Parathyroid adenoma (tissue), 2 donors: Measurements from ENCODE around the gene RAP2C.

Experiments
- H2AFZ ChIP-seq: fragments of 300-600 bp; sonication (generic); one replicate; pipeline ENCODE4 v1.7.0; 2017; ENCODE audit warnings: antibody characterized with exemption, mild to moderate bottlenecking
- H3K27ac ChIP-seq: fragments of 300-600 bp; sonication (generic); one replicate; pipeline ENCODE4 v1.7.0; 2017
- H3K27me3 ChIP-seq: fragments of 300-600 bp; sonication (generic); one replicate; pipeline ENCODE4 v1.7.0; 2017; ENCODE audit warnings: low read length; ENCODE audit not compliant: control insufficient read depth, insufficient read depth
- H3K36me3 ChIP-seq: fragments of 300-600 bp; sonication (generic); one replicate; pipeline ENCODE4 v1.7.0; 2017; ENCODE audit warnings: low read length; ENCODE audit not compliant: control insufficient read depth, insufficient read depth
- H3K4me1 ChIP-seq: fragments of 300-600 bp; sonication (generic); one replicate; pipeline ENCODE4 v1.7.0; 2017; ENCODE audit warnings: control low read depth
- H3K4me2 ChIP-seq: fragments of 300-600 bp; sonication (generic); one replicate; pipeline ENCODE4 v1.7.0; 2017; ENCODE audit warnings: low read length
- H3K4me3 ChIP-seq: fragments of 300-600 bp; sonication (generic); one replicate; pipeline ENCODE4 v1.7.0; 2017; ENCODE audit warnings: low read depth, low read length
- H3K79me2 ChIP-seq: fragments of 300-600 bp; sonication (generic); one replicate; pipeline ENCODE4 v1.7.0; 2017; ENCODE audit warnings: control low read depth
- H3K9ac ChIP-seq: fragments of 300-600 bp; sonication (generic); one replicate; pipeline ENCODE4 v1.7.0; 2017; ENCODE audit warnings: mild to moderate bottlenecking
- H3K9me3 ChIP-seq: fragments of 300-600 bp; sonication (generic); one replicate; pipeline ENCODE4 v1.7.0; 2017; ENCODE audit warnings: low read length; ENCODE audit not compliant: control insufficient read depth
- CTCF ChIP-seq: fragments of 300-600 bp; sonication (generic); IDR thresholded peaks from one replicate; pipeline ENCODE4 v1.7.0; 2017; ENCODE audit warnings: antibody characterized with exemption, mild to moderate bottlenecking
- donor health status: primary hyperparathyroidism.

RAP2C gene

GRCh38 chrX:132181364-132181763, 37.9 kb downstream of the RAP2C start:
- no peaks in the 10 kb centered on the region for H3K79me2 ChIP-seq
- no peak overlapping the region for H3K4me2 ChIP-seq
- no peaks in the 10 kb centered on the region for H3K9me3 ChIP-seq
- H3K4me3 ChIP-seq, result no peak overlapping the region
- no peaks in the 10 kb centered on the region for H3K36me3 ChIP-seq
- no peak overlapping the region for H3K9ac ChIP-seq
- H3K27me3 ChIP-seq, result no peaks in the 10 kb centered on the region
- no peak overlapping the region for H3K27ac ChIP-seq
- no peak for TF ChIP-seq CTCF
- peaks cover 3% of the 10 kb centered on the region for H3K4me1 ChIP-seq
- peak overlapping the region; percentile 42 for H2AFZ ChIP-seq

DNA sequence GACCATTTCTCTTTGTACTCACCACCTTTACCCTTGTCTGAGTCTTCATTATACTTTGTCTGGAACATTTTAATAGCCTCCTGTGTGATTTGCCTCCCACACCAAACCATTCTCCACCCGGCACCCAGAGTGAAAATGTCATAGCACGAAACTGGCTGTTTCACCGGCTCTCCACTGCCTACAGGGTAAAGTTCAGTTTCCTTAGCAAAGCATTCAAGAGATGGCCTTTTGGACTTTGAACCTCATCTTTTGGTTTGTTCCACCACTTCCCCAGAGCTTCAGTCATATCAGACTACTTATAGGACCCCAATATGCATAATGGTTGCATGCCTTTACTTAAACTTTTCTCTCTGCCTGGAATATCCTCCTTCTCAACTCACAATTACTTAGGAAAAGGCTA, 38.3 kb downstream of the RAP2C start:
- no peak for TF ChIP-seq CTCF
- Histone ChIP-seq H2AFZ (peak overlapping the region; percentile 42), H3K4me2 (no peak overlapping the region), H3K27me3 (no peaks in the 10 kb centered on the region), H3K4me3 (no peak overlapping the region), H3K27ac (no peak overlapping the region), H3K36me3 (no peaks in the 10 kb centered on the region), H3K9me3 (no peaks in the 10 kb centered on the region), H3K79me2 (no peaks in the 10 kb centered on the region), H3K4me1 (peaks cover 3% of the 10 kb centered on the region), H3K9ac (no peak overlapping the region)

DNA sequence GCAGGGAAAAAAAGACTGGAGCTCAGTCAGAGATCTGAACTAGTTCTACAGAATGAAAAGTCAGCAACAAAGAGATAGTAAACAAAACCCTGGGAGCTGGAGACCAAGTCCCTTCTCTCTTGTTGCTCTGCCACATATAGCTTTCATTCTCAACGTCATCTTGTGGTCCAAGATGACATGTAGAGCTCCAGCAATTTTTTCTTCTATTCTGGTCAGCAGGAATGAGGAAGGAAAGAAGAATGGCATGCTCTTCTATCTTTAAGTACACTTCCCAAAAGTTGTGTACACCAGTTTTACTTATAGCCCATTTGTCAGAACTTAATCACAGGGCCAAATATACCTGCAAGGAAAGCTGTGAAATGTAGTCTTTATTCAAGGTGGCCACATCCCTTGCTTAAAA, 45.6 kb downstream of the RAP2C start:
- H3K4me1 ChIP-seq, result peaks cover 29% of the 10 kb centered on the region
- TF ChIP-seq CTCF, result no peak
- H3K36me3 ChIP-seq, result no peaks in the 10 kb centered on the region
- no peaks in the 10 kb centered on the region for H3K27me3 ChIP-seq
- H3K4me3 ChIP-seq, result no peak overlapping the region
- no peak overlapping the region for H3K9ac ChIP-seq
- H2AFZ ChIP-seq, result no peak overlapping the region
- H3K9me3 ChIP-seq, result no peaks in the 10 kb centered on the region
- H3K4me2 ChIP-seq, result no peak overlapping the region
- no peak overlapping the region for H3K27ac ChIP-seq
- no peaks in the 10 kb centered on the region for H3K79me2 ChIP-seq

- H3K27ac ChIP-seq, result peak overlapping the region; percentile 57
- TF ChIP-seq CTCF, result no peak
- no peaks in the 10 kb centered on the region for H3K9me3 ChIP-seq
- H2AFZ ChIP-seq, result no peak overlapping the region
- no peaks in the 10 kb centered on the region for H3K27me3 ChIP-seq
- no peaks in the 10 kb centered on the region for H3K79me2 ChIP-seq
- peaks cover 29% of the 10 kb centered on the region for H3K4me1 ChIP-seq
- H3K9ac ChIP-seq, result no peak overlapping the region
- H3K36me3 ChIP-seq, result no peaks in the 10 kb centered on the region
- no peak overlapping the region for H3K4me2 ChIP-seq
- no peak overlapping the region for H3K4me3 ChIP-seq
Measured at GRCh38 chrX:132171881-132172280, 47.4 kb downstream of the RAP2C start.

- no peak overlapping the region for H3K9ac ChIP-seq
- H3K79me2 ChIP-seq, result no peaks in the 10 kb centered on the region
- H3K27ac ChIP-seq, result peak overlapping the region; percentile 57
- H3K4me1 ChIP-seq, result peaks cover 29% of the 10 kb centered on the region
- no peaks in the 10 kb centered on the region for H3K9me3 ChIP-seq
- no peak overlapping the region for H3K4me3 ChIP-seq
- H2AFZ ChIP-seq, result no peak overlapping the region
- no peaks in the 10 kb centered on the region for H3K27me3 ChIP-seq
- peak; percentile 40 for TF ChIP-seq CTCF
- H3K36me3 ChIP-seq, result no peaks in the 10 kb centered on the region
- no peak overlapping the region for H3K4me2 ChIP-seq
Measured at GRCh38 chrX:132171478-132171877, 47.8 kb downstream of the RAP2C start.
